GM18508 (cell line): ENCODE results near the gene SNPH.

Experiments
- ATAC-seq: cut with Tn5 transposase; IDR thresholded peaks from one replicate; pipeline ENCODE4 v1.9.1; 2021; ENCODE audit warnings: moderate number of reproducible peaks; ENCODE audit not compliant: insufficient read depth, unreplicated experiment

The SNPH gene

DNA sequence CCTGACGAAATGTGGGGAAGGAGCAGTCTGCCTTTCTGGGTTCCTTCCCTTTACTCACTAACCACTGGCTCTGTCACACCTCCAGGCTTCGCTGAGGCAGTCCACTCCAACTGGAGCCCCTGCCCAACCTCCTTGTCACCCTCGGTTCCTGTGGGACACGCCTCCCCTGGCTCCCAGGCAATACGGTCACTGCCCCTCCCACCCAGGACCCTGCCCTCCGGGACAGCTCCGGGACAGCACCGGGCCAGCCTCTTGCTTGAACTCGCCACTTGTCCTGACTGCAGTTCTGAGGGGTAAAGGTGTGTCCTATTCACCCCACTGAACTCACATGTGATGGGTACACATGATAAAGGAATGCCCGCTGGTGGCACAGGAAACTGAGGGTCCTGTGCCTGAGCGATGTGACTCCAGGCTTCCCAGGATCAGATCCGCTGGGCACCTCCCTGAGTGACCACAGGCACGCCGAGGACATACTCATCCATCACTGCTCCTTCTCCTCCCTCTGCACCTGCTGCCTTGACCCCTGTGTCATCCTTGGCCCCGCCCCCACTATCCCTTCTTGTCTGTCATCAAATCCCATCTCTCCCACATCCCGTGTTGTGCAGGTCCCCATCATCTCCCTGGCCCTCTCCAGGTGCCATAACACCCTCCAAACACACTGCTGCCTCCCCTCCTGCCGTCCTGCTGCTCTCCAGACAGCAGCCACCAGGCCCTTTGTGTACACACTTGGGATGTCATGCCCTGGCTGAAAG, 55.0 kb downstream of the SNPH start:
- ATAC-seq: no peak

GRCh38 chr20:1321654-1321939, 55.5 kb downstream of the SNPH start:
- ATAC-seq: no peak

- no peak for ATAC-seq
Observed at GRCh38 chr20:1322511-1323245, 56.6 kb downstream of the SNPH start.

- no peak for ATAC-seq
Observed at GRCh38 chr20:1323256-1323655, 57.2 kb downstream of the SNPH start.

DNA sequence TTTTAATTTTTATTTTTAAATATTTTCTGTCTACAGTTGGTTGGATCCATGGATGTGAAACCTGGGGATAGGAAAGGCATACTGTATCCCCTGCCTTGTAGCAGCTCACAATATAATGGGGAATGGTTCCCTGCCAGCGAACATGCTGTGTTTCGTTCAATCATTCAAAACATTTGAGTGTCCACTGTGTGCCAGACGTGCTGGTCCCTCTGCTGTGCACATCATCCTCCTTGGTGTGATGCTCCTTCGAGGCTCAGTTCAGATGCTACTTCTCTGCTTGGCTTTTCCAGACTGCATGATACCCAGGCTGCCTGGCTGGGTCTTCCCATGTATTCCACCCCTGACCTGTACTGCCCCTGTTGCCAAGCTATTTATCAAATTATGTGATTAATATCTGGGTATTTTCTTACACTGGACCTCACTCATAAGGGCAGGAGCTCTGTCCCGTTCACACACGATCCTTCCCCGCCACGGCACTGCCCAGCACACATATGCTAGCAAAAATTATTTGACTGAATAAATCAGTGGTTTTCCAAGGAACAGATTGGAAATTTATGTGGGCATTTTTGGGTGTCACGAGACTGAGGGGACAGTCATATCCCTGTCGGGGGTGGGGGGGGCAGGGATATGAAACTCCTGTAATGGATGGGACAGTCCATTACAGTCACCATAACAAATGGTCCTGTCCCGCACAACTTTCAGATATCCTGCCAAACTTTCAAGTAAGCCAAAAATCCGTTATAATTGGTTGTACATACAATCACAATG, 57.9 kb downstream of the SNPH start:
- no peak for ATAC-seq

DNA sequence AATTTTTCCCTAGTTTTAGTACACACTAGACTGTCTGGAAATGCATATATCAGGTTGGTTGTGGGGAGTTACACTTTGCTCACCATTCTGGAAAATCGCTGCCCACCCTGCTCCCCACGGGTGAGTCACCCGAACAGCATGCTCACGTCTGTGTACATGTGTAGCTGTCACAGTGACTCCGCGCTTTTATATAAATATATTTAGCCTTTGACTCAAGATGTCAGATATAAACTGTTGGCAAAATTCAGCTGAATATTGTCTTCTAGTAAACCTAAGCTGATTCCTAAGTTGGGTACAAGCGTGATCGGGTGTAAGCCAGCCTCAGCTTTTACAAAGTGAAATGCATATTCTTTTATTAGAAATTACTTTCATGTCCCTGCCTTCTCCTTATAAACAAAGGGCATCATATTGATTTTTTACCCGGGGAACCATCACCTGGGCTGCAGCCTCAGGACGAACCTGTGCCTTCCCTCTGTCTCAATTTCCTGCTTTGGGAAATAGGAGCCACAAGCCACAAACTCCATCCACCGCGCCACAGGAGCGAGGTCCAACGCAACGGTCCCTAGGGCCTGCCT, 58.6 kb downstream of the SNPH start:
- ATAC-seq: no peak

- peak; percentile 53 for ATAC-seq
Observed at GRCh38 chr20:1325173-1326030, 59.3 kb downstream of the SNPH start.

DNA sequence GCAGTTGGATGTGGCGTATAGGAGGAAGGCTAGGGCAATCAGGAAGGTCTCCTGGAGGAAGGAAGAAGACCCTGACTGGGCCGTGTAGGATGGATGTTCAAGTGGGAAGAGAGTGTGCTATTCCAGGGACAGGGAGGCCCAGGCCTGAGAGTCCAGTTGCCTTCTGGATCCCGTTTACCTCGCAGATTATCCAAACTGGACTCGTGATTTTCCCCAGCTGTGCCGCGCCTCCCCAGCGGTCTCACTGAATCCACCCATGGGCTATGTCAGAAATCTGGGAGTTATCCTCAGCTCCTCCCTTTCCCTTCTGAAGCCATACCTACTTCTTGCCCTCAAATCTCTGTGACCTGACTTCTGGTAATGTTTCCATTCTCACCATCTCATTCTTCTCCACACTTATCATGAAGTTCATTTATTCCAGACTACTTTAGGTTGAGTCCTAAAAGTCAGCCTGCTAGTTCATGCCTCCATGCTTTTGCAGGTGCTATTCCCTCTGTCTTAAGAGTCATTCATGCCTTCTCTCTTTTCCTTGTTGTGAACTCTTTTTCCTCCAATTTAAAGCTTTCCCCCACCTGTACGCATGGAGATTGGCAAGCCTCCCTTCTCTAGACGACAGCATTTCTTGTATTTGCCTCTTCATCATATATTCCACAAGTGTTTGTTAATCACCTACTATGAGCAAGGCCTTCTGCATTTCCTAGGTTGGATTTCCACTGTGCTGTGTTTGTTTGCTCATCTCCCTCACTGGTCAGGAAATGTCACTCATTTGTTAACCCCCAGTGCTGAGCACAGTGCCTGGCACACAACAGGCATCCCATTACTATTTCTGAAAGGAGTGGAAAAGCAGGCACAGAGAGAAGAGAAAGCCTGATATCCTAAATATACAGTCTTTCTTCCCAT, 60.2 kb downstream of the SNPH start:
- no peak for ATAC-seq

GRCh38 chr20:1327241-1327653, 61.2 kb downstream of the SNPH start:
- ATAC-seq: no peak

DNA sequence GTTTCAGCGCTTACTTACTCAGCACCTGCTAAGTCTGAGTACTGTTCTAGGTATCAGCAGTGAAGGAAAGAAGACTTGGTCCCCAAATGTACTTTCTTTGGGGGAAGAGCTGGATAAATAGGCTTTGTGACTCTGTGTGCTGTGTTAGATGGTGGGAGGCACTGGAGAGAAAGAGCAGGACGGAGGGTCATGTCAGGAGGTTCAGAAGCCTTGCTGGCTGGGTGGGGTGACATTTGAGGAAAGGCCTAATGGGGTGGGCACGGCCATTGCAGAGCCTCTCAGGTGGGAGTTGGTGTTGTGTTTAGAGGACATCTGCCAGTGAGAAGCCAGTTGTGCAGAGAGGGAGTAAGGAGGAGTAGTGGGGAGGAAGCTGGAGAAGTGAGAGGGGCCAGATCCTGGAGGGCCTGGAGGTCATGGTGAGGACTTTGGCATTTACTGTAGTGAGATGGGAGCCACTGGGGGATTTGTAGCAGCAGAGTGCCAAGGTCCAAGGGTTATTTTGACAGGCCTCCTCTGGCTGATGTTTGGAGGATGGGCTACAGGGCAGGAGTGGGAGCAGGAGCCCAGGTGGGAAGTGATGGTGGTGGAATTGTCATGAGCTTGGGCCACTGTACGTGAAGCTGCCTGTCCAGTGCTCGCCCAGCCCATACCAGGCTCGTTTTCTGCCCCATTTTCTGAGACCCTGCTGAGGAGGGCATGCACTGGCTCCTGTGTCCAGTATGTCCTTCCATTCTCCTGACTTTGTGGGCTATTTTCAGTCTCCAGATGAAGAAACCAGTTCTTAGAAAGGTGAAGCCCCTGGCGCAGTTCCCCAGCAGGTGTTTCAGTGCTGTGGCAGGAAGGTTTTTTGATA, 62.0 kb downstream of the SNPH start:
- ATAC-seq: no peak

DNA sequence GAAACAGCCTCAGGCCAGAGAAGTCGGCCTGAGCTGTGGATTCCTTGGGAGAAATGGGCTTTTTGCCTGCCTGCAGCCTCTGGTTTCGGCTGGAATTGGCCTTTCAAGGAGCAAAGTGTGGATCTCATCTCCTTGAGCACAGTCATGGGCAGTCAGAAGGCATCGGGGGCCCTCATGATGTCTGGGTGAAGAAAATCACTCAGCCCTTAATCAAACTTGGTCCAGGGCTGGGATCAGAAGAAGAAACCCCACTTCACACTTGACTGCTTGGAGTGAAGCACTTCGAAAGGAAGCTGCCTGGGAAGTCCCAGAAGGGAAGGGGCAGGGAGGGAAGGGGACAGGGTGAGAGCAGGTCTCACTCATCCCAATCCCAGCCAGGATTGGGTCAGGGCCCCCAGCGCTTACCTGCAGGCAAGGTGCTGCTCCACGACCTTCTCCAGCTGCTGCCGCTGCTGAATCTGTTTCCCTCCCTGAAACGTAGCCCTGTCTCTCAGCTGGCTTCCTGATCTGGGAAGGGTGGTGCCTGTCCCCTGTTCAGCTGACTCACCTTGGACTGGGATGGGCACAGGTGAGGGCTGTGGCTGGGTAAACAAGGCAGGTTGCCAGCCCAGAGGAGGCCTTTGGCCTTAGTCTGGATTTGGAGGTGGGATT, 62.7 kb downstream of the SNPH start, which contains the start of gene SDCBP2:
Gene SDCBP2 (minus strand): TSS at position 460 of the 651 bp plus-strand sequence. CDS start 8,723 bp downstream, outside the sequence.
- ATAC-seq: no peak

GRCh38 chr20:1330075-1330830, 64.2 kb downstream of the SNPH start:
- ATAC-seq: no peak

GRCh38 chr20:1331101-1331500, 65.0 kb downstream of the SNPH start:
- no peak for ATAC-seq

- ATAC-seq: no peak
Observed at GRCh38 chr20:1331801-1332453, 65.8 kb downstream of the SNPH start.

GRCh38 chr20:1332749-1333300, 66.7 kb downstream of the SNPH start:
- no peak for ATAC-seq
